ENCODE measurements around the gene PRKG1. TPM values are rescaled to one million over a fixed set of nuclear protein-coding genes. Genes with fewer than 3 reads are reported as not detected.

PRKG1 gene
- total and polyA plus RNA-seq, 4 donors: 0.46 to 5.1 (median 1.5) TPM

GRCh38 chr10:51955696-51956095, 881.4 kb downstream of the PRKG1 start:
- H3K9ac ChIP-seq (ENCODE audit: low read depth in 1 of 2, low read length in 2 of 2): no peak overlapping the region
- DNase-seq (ENCODE audit: low spot score): no peak
- 67% methylated on average over 2 of the region's 2 CpGs for WGBS
- H3K27me3 ChIP-seq (ENCODE audit: control insufficient read depth in 4 of 4, insufficient read depth in 4 of 4, low read length in 3 of 4): no peaks in the 10 kb centered on the region
- H3K9me3 ChIP-seq (ENCODE audit: control insufficient read depth in 4 of 4, low read length in 3 of 4): no peaks in the 10 kb centered on the region
- H3K36me3 ChIP-seq (ENCODE audit: control insufficient read depth in 4 of 4, insufficient read depth in 3 of 4, low read depth in 1 of 4, low read length in 3 of 4): no peaks in the 10 kb centered on the region
- TF ChIP-seq NR2F2 (IDR thresholded peaks at IDR 0.05): no peak
- TF ChIP-seq REST (IDR thresholded peaks at IDR 0.05): no peak
- no peak for TF ChIP-seq EGR1 (IDR thresholded peaks at IDR 0.05; ENCODE audit: low read depth in 2 of 2)
- TF ChIP-seq MAX (IDR thresholded peaks at IDR 0.05): no peak
- no peak for TF ChIP-seq JUND (IDR thresholded peaks at IDR 0.05)
- TF ChIP-seq SP1 (IDR thresholded peaks at IDR 0.05): no peak
- TF ChIP-seq RXRA (IDR thresholded peaks at IDR 0.05): no peak
- no peak for TF ChIP-seq ATF3 (IDR thresholded peaks at IDR 0.05)
- no peak for TF ChIP-seq FOXA2 (IDR thresholded peaks at IDR 0.05)
- no peak for TF ChIP-seq GABPA (IDR thresholded peaks at IDR 0.05 in 1 of 2, conservative IDR thresholded peaks at IDR 0.05 in 1 of 2)
- TF ChIP-seq YY1 (IDR thresholded peaks at IDR 0.05): no peak
- TF ChIP-seq HNF4G (IDR thresholded peaks at IDR 0.05): no peak
- no peak for TF ChIP-seq CTCF (IDR thresholded peaks at IDR 0.05; ENCODE audit: low read depth, low read length, missing input control)
- TF ChIP-seq TAF1 (conservative IDR thresholded peaks at IDR 0.05): no peak
- no peak for TF ChIP-seq HNF4A (conservative IDR thresholded peaks at IDR 0.05)
- no peak for TF ChIP-seq ZBTB33 (IDR thresholded peaks at IDR 0.05)
- no peak for TF ChIP-seq RAD21 (IDR thresholded peaks at IDR 0.05)
- TF ChIP-seq FOXA1 (IDR thresholded peaks at IDR 0.05): no peak
- H3K4me3 ChIP-seq (ENCODE audit: low read depth in 1 of 3, low read length in 3 of 3): no peak overlapping the region
- H3K4me1 ChIP-seq (ENCODE audit: control insufficient read depth in 4 of 4, insufficient read depth in 4 of 4, low read length in 3 of 4): peaks cover 0 to 1% (median 0%) of the 10 kb centered on the region in 4 donors
- no peak overlapping the region for H3K27ac ChIP-seq (ENCODE audit: low read depth in 1 of 2, low read length in 2 of 2)
